AG04450 (cell line): ENCODE data around the gene KATNBL1. TPM values are rescaled to one million over a fixed set of nuclear protein-coding genes. Genes with fewer than 3 reads are reported as not detected.

Experiments used
- CTCF ChIA-PET: fragments of 300-600, 350-600 bp; formaldehyde crosslinking; extraction: SDS; loops from one replicate; lab custom pipeline; 2022; ENCODE audit warnings: antibody characterized with exemption, inconsistent platforms; lab: Charles Lee
- POLR2A ChIA-PET: fragments of 350-600 bp; formaldehyde crosslinking; extraction: SDS; loops from one replicate; lab custom pipeline; 2021; ENCODE audit warnings: antibody characterized with exemption, inconsistent platforms; lab: Yijun Ruan, JAX
- DNase-seq: peaks from one replicate; pipeline ENCODE4 v3.0.0-alpha.2; 2011; ENCODE audit warnings: low read depth, low spot score
- H3K27ac ChIP-seq: one replicate; pipeline ENCODE4 v1.5.1; 2012; ENCODE audit warnings: low read depth, low read length, control low read depth
- H3K27me3 ChIP-seq: one replicate; pipeline ENCODE4 v1.6.0; 2012; ENCODE audit warnings: low read length; ENCODE audit not compliant: control insufficient read depth, insufficient read depth
- H3K4me3 ChIP-seq: 2 replicates; pipeline ENCODE4 v1.5.1; 2011; ENCODE audit warnings: mild to moderate bottlenecking, low read depth, low read length, control low read depth
- H3K9me3 ChIP-seq: 2 replicates; pipeline ENCODE4 v1.5.1; 2012; ENCODE audit warnings: low read length; ENCODE audit not compliant: control insufficient read depth, insufficient read depth
- polyA plus RNA-seq: library from polyadenylated mRNA; depleted of rRNA; stranded (reverse); fragments of >200 nt; gene quantifications from 2 replicates; pipeline ENCODE4 v1.2.3, GENCODE V29; 2011
- TF ChIP-seq, protein P1 (sequence below): IDR thresholded peaks from 2 replicates; pipeline ENCODE4 v1.5.1; 2011; ENCODE audit warnings: low read depth, low read length, control low read depth, inconsistent platforms

KATNBL1 gene
- polyA plus RNA-seq, 1 experiment = 46.6 TPM

DNA sequence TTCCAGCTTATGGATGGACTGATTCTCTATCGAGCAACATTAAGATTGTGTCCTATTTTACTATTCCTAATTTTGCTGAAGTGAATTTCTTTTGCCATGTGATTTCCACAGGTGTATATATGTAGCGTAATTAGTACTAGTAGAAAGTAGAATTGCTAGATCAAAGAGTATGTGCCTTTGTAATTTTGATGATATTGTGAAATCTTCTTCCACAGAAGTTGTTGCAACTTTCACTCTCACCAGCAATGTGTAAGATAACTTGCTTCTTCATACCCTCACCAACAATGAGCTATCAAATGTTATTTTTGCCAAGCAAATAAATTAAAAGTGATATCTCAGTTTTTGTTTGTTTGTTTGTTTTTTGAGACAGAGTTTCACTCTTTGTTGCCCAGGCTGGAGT, 102.6 kb downstream of the KATNBL1 start:
- no peak for DNase-seq

DNA sequence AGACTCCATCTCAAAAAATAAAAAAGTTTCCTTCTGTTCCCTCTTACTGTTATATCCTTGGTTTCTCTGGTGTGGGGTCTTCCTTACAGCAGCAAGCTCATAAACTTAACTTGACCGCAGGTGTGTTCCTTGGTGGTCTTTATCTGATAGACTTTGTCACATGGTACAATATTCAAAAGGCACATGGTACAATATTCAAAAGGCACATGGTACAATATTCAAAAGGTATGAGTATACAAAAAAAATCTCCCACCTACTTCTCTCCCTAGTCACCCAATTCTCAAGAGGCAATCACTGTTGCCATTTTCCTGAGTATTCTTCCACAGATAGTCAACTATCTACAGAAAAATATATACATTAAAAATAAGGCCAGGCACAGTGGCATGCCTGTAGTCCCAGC, 103.5 kb downstream of the KATNBL1 start:
- ChIA-PET POLR2A (no interaction called here), CTCF (interaction anchor here (0.6 to 7.7 kb wide), 4 partner anchors 44 to 481 kb away, joined by 3 to 109 read pairs (median 4); partner anchors contain the start of gene KATNBL1)
- H3K27ac ChIP-seq = no peak overlapping the region
- H3K27me3 ChIP-seq = no peaks in the 10 kb centered on the region
- no peaks in the 10 kb centered on the region; the same call in 1 of the 2 replicates for H3K9me3 ChIP-seq
- TF ChIP-seq, protein P1, sequence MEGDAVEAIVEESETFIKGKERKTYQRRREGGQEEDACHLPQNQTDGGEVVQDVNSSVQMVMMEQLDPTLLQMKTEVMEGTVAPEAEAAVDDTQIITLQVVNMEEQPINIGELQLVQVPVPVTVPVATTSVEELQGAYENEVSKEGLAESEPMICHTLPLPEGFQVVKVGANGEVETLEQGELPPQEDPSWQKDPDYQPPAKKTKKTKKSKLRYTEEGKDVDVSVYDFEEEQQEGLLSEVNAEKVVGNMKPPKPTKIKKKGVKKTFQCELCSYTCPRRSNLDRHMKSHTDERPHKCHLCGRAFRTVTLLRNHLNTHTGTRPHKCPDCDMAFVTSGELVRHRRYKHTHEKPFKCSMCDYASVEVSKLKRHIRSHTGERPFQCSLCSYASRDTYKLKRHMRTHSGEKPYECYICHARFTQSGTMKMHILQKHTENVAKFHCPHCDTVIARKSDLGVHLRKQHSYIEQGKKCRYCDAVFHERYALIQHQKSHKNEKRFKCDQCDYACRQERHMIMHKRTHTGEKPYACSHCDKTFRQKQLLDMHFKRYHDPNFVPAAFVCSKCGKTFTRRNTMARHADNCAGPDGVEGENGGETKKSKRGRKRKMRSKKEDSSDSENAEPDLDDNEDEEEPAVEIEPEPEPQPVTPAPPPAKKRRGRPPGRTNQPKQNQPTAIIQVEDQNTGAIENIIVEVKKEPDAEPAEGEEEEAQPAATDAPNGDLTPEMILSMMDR = no peak
- no peak overlapping the region for H3K4me3 ChIP-seq
- DNase-seq = no peak

More for the DNA sequence above, 102.6 kb downstream of the KATNBL1 start:
- ChIA-PET POLR2A (interaction anchor here (1.5 kb wide), 1 partner anchor 102 kb away, joined by 6 read pairs; no protein-coding TSS in a partner anchor), CTCF (interaction anchor here (0.6 to 7.7 kb wide), 3 partner anchors 101 to 480 kb away, joined by 3 to 109 read pairs (median 4); partner anchors contain the start of gene KATNBL1)
- Histone ChIP-seq H3K9me3 (no peaks in the 10 kb centered on the region), H3K27ac (no peak overlapping the region), H3K27me3 (no peaks in the 10 kb centered on the region), H3K4me3 (no peak overlapping the region)
- TF ChIP-seq, protein P1 = no peak

DNA sequence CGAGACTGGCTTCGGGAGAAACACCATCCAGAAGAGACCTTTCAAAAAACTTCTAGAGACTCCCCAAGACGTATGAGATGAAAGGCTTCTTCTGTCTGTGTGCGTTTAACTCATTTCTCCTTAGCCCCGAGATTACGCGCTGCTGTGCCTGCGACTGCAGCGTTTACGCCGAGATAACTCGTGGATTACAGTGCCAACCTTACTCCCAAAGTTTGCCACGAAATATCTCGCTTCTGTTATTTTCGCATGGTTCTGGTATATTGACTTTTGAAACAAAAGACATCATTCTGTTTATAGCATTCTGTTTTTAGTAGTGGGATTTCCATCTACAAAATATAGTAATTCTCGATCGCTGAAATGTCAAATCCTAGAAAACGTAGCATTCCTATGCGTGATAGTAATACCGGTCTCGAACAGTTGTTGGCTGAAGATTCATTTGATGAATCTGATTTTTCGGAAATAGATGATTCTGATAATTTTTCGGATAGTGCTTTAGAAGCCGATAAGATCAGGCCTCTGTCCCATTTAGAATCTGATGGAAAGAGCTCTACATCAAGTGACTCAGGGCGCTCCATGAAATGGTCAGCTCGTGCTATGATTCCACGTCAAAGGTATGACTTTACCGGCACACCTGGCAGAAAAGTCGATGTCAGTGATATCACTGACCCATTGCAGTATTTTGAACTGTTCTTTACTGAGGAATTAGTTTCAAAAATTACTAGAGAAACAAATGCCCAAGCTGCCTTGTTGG, 107.5 kb downstream of the KATNBL1 start:
- no peak for DNase-seq
- peak overlapping the region; percentile 96 for H3K27ac ChIP-seq
- H3K9me3 ChIP-seq = no peaks in the 10 kb centered on the region; the same call in 1 of the 2 replicates
- CTCF ChIA-PET = interaction anchor here (1.0 to 1.6 kb wide), 4 partner anchors 16 to 266 kb away, joined by 3 to 5 read pairs (median 4); partner anchors contain the start of gene KATNBL1
- TF ChIP-seq, protein P1 = no peak
- POLR2A ChIA-PET = interaction anchor here (0.9 to 1.5 kb wide), 4 partner anchors 8 to 123 kb away, joined by 3 to 5 read pairs (median 4); partner anchors contain the start of genes EMC4 and KATNBL1
- H3K4me3 ChIP-seq = peak overlapping the region; percentile 99
- H3K27me3 ChIP-seq = no peaks in the 10 kb centered on the region

DNA sequence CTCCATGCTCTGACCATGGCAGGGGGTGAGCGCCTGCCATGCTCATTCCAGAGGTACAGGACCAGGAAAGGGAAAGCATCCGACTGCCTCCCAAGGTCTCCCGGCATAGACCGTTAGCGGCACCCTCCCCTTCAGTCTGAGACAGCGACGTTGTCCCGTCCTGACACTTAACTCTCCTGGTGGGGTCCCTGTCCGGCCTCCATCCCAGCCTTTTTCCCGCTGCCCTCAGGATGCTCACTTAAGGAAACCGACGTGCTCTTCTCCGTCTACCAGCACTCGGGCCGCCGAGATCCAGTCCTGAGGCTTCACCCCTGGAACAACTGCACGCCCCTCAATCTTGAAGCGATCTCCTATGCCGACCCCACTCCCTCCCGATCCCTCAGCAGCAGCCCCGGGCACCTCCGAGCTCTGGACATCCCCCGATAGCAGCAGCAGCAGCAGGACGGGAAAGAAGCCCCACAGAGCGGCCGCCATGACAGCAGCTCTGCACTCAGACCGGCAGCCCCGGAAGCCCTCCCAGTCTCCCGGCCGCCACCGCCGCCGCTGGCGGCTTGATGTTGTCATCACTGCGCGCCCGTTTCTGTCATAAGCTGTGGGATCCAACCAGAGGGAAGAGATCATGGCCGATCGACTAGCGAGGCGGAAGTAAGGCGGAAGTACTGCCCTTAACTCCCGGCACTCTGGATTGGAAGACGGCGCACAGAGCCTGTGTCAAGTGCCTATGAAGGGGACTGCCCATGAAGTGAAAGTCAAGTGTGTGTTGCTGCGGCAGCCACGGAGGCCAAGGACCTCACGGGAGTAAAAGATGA, 108.3 kb downstream of the KATNBL1 start, which contains the start of the genes EMC7 and PGBD4:
Gene EMC7, minus strand, starts transcription at position 497 of the 809 bp plus-strand sequence. Its CDS starts 23 bp downstream, at position 474.
Gene PGBD4, plus strand, starts transcription at position 718 of the 809 bp plus-strand sequence. CDS start 449 bp downstream, outside the sequence.
- TF ChIP-seq, protein P1 = no peak
- ChIA-PET CTCF (no interaction called here), POLR2A (interaction anchor here (0.7 to 1.1 kb wide), 6 partner anchors 9 to 150 kb away, joined by 3 to 5 read pairs (median 3); partner anchors contain the start of genes EMC4 and KATNBL1)
- Histone ChIP-seq H3K27me3 (no peaks in the 10 kb centered on the region), H3K9me3 (no peaks in the 10 kb centered on the region; the same call in 1 of the 2 replicates), H3K27ac (peak within 1 kb of the TSS; percentile 96), H3K4me3 (peak within 1 kb of the TSS; percentile 99)
- DNase-seq = peak; percentile 99
